Vagina (tissue), 2 donors: Measurements from ENCODE around the gene EGF.

Experiments
- CTCF ChIP-seq, 3 experiments: fragments of 450-650 bp in 2 of 3; fragments of 200-600 bp in 1 of 3; sonication (generic) in 1 of 3; IDR thresholded peaks; one replicate each; pipeline ENCODE4 v1.5.1; 2017 to 2019; ENCODE audit warnings: antibody characterized with exemption in 3 of 3, mild to moderate bottlenecking in 2 of 3, moderate library complexity in 2 of 3
- POLR2AphosphoS5 ChIP-seq, 2 donors: sonication (generic); formaldehyde crosslinking; IDR thresholded peaks; one replicate each; pipeline ENCODE4 v1.9.0; 2017; ENCODE audit warnings: antibody characterized with exemption in 2 of 2, mild to moderate bottlenecking in 2 of 2, low read depth in 1 of 2; ENCODE audit not compliant: insufficient read depth in 1 of 2

- TF ChIP-seq CTCF (IDR thresholded peaks at IDR 0.05) (no peak), POLR2AphosphoS5 (IDR thresholded peaks at IDR 0.05; ENCODE audit: insufficient read depth in 1 of 2, low read depth in 1 of 2) (no peak)
Measured at GRCh38 chr4:109939190-109939589, 26.5 kb downstream of the EGF start.
